Fibroblast of skin of left quadriceps (primary cell): ENCODE data around the gene SATB1.

Source experiments
- DNase-seq, 2 experiments: peaks; one replicate each; pipeline ENCODE4 v3.0.0-alpha.2; 2013; ENCODE audit warnings: low read depth in 2 of 2

The SATB1 gene

DNA sequence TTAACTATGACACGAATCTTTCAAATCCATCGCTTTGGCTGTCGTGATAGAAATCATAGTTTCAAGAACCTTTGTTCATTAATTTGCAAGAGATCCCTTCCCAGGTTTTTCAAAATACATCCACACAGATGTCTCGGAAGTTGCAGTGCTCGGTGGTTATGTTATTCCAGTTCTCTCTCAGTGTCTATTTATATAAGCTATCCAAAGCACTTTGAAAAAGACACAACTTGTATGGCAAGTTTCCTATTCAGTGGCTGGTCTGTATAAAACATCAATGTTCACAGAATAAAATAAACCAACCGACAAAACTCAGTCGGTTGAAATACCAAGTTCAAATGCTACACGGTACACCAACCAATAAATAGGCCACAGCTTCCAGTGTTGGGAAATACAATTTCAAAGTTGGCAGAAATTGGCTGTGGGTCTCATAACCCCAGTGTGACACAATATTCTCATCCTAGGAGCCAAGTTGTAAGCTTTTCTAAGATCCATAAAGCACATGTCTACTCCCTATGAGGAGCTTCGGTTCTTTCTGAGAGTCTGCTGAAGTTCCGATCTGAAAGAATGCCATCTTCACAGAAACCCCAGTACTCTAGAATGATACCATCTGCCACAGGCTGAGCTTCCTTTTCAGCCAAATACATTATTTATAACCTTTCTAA lies 23.7 kb downstream of the SATB1 start:
- no peak for DNase-seq

DNA sequence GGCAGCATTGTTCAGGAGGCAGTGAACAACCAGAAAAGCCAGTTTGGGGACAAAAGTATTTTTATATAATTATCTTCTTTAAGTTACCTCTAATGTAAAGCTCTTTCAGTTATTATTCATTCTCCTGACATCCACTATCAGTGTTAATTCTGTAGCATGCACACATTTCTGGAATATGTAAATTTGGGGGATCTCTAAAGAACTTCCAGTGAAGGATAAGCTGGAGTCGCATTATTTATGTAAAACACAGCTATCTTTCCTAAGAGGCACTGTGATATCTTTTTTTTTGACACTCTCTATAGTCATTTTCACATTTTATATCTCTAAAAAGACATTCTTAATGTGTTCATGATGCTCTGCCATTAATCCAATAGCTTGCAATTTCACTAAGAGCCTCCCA lies 26.7 kb downstream of the SATB1 start:
- DNase-seq, result no peak

DNA sequence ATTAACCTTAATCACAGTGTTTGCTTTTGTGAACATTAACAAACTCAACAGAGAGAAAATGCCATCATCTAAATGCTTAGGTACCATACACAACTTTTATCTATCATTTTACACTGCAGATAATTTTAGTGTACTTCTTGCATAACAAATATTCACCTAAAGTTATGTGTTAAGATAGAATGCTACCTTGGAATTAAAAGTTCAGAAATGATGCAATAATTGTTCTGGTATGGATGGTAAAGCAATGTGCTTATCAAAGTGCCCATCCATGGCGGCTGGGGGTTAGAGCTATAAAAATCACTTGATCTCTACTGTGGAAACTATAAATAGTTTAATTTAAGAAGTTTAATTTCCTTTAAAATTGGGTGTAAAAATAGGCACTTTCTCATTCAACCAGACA lies 28.7 kb downstream of the SATB1 start:
- DNase-seq, result no peak

DNA sequence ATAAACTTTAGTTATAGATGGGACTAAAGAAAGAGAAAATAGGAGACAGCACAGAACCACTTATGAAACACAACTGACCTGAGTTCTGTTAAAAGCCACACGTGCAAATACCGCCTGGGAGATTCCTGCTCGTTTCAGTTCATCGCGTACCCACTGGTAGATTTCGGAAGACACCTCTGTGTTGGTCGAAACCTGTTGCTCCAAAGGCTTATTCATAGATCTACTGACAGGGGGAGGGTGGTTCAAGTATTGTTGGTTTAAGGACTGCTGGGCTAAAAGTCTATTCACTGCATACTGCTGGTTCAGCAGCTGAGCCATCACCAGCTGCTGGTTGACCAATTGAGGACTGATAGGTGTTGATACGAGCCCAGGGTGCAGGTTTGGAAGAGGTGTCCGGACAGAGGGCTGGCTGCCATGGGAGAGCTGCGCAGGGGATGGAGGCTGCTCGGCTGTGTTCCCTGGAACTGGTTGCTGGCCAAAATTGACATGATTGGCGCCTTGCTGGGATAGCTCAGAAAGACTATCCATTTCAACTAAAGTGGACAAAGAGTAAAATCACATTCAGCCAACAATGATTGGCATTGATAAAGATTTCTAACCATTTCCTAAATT lies 30.6 kb downstream of the SATB1 start:
- no peak for DNase-seq

DNA sequence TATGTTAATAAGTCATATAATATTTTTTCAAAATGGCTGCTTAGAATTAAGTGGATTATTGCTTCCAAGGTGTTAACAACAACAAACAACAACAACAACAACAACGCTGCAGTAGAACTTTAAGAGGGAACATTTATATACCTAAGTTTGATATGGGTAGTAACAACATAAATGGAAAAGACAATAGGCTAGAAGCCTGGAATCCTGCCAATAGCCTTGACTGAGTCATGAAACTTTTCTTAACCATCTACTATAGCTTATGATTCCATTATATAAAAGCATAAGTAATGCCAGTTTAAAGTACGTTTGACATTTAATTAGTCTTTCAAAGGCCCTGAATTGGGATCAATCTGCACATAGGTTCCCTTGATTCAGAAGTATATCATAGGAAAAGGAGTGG lies 31.2 kb downstream of the SATB1 start:
- no peak for DNase-seq

DNA sequence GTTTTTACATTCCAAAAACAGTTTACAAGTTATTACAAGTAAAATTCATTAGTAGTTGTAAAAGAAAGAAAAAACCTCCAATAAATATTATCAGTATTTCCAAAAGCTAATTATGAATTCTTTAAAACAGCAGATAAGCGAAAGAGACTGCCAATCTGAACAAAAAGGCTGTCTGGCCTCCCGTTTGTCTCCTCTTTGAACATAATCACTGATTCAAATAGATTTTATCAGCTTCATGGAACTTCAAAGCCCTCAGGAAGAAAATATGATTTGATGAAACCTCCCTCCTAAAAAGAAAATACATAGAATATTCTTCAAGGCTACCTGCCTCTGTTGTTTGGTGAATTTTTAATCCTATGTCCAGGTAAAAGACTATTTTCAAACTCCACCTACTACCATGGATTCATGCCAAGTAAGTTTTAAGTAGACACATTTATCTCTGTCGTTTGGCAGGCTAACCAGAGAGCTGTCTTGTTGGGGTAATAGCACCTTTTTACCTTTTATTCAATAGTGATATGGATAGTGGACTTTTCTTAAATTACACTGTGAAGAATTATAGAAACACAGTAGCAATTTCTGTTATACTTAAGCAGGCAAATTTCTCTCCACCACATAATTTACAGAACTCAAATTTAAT lies 35.0 kb downstream of the SATB1 start:
- DNase-seq, result no peak

DNA sequence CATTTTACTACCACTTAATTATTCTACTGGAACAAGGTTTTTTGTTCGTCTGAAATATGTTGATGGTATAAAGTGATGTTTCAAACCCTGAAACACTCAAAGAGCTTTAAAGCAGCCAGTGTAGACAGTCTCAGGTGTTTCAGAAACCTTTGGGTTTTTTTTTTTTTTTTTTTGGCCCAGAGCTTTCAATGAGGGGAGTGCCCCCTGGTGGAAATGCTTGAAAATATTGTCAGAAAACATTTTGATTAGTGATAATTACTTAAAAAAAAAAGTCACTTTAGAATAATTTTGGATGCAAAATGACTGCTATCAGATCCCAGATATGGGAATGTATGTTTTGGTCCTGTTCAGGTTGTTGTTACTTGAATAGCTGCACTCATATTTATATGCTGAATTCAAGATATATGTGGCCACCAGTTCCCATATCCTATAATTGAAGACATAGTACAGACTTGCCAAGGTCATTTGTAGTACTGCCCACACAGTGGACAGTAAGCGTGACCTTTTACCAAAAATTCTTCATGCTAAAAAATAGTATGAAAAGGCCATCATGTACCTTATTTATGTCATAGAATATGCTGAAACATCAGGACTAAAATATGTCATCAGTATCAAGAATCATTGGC lies 35.9 kb downstream of the SATB1 start:
- DNase-seq, result no peak

DNA sequence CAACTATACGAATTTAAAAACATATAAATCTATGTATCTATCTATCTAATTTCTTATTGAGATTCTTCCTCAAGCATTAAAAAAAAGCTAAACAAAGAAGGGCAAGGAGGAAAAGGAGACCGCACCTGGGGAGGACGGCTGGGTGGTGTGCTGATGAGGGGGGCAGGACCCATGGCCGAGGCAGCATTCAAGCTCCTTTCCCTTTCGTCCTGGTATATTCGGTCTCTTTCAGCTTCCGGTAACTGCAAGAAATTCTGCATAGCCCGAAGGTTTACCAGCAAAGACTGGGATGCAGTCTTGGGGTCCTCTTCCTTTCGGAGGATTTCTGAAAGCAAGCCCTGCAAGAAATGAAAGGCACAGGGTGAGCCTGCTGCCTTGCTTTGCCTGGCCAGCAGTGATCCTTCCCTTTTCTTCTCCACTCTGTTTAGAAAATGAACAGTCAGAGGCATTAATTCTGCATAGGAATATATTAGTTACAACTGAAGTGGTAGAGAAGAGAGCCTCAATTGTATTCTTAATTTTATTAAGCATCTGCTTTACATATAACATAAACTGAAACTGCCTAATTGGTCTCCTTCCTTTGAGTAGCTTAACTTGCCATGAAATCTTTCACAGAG lies 38.8 kb downstream of the SATB1 start:
- DNase-seq, result no peak

DNA sequence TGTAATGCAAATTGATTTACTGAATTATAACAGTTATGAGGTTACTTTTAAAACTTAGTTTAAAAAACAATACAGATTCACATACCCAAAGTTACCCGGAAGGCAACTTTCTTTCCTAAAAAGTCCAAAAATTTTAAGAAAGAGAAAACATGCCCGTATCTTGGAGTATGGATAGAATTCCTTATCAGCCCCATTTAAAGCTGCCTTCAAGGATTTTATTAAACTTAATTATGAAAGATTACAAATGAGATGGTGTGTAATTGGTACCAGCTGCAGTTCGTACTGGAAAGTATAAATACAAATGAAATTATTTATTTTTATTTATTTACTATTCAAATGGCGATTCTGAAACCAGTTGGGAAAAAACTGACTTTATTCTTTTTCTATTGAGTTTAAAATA lies 39.4 kb downstream of the SATB1 start:
- DNase-seq, result no peak

DNA sequence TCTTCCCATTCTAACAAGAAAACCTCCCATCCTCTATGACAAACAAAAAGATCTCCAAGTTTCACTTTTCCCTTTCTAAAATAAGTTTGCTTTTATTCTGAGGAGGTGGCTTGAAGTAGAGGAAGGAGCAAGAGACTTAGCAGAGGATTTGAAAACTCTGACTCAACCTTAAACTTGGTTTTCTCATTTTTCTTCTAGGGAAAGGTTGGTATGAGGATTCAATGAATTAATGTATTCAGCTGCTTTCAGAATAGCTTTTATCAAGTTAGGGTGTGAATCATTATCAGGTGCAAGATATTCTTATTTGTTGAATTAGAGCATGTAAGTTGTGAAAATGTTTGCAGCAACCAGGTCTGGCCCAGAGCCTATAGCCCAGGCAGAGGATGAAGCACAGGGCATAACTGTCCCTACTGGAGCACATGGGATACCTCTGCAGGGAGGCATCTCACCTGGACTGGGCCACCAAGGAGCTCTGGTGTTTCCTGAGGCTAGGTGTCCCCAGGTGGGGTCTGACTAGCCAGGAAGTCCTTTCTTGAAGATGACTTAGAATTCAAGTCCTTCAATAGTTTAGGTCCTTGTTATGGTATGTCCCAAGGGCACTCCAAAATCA lies 42.3 kb downstream of the SATB1 start:
- no peak for DNase-seq

DNA sequence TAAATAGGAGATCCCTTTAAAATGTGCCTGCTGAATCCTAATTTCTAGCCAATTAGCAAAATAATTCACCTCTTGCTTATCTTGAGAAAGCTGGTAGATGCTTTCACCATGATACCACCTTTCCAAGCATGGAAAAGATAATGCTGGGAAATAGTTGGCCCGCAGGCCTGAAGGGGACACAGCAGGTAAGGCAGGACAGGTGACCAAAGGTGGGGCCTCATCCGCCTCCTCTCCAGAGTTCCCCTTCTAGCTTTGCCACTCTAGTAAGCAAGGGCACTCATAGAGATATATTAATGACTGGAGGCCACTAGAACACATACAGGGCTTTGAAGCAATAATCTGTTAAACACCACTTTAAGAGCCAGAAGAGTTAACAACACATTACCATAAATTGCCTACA lies 45.5 kb downstream of the SATB1 start:
- no peak for DNase-seq

DNA sequence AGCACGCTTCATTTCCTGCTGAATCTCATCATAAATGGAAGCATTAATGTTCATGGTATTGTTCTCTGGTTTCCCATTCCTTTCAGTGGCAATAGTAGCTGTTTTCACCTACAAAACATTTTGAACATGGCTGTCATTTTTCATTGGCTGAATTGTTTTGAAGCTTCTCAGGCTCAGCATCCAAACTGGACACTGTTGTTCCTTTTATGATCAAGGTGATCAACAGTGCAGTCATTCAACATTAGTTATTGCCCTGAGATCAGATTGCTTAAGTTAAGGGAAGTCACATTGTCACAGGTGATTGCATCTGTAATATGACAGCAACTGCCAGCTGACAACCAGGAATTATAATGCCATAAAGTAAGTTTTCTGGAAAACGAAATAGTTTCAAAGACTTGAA lies 46.9 kb downstream of the SATB1 start:
- no peak for DNase-seq

DNA sequence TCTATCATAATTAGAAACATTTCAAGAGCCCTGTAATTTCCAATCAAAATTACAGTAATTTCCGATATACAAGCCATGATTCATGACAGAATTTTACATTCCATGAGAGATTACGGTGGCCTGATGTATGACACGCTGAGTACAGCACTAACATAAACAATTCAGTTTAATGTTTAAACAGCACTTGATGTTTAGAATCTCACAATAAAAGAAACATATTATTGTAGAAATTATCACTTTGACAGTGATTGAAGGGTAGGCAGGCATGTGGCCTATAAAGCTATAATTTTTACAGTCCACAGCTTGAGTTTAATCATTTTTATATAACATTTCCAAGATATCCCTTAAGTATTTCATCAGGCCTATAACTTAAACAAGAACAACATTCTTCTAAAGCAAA lies 48.5 kb downstream of the SATB1 start:
- DNase-seq, result no peak

DNA sequence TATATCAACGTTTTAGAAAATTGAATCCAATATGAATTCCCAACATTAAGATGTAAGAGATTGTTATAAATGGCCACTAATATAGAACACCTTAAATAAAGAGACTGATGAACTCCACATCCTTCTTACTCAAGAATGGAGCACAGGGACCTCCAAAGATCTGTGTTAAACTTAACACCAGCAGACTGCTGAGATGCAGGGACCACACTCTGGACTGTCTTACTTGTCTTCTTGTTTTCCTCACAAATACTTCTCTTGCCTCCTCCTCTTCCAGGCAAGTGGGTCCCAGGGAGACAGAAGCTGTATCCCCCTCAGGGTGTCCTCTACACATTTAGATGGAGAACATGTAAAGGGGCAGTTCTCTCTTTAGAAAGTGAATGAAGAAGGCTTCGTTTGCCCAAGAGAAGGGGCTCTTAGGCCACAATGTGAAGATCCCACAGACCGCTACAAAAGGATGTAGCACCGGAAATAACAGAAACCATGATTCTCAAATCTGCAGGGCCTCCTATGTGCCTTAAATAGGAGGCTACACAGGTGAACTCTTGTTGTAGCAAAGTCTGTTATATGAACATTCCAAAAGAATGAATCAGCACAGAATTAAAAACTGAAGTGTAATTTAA lies 52.2 kb downstream of the SATB1 start:
- DNase-seq, result no peak

DNA sequence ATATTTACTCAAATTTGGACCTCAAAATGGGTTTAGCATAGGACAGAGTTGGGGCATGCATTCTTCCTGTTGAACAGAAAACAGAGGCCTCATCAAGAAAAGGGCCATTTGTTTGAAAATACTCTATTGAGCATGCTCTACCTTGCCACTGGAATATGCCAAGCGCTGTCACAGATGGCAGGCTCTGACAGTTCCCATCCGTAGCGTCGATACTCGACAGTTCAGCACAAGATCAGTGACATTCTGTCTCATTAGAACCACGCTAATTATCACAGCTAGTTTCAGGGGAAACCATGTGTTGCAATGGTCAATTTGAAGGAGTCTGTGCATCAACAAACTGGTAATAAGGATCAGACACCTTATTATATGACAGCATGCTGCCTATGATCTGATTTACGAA lies 54.5 kb downstream of the SATB1 start:
- no peak for DNase-seq

DNA sequence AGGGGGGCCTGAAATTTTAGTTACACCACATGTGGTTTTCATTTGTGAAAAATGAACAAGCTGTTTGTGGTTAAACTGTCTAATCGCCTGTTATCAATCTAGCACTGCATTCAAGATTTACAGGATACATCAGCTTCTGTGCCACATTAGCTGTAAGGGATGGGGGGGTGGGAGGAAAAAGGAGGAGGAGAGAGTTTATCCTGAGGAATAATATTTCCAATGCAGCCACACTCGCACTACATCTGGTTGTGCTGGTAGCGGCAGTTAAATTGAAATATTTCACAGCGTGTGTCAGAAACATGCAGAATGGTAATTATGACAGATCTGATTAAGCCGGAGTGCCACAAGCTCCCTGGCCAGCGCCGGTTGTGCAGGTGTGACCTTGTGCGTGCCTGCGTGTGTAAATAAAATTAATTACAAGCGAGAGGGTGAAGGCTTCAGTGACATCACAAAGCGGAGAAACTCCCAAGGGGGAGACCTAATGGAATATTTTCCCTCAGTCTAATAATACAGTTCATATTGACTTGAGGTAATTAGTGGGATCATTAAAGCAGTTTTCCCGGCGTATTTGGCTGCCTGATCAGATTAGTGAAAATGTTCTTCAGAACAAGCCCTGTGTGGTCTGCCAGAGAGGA lies 55.5 kb downstream of the SATB1 start:
- DNase-seq, result peak; percentile 44 to 49

DNA sequence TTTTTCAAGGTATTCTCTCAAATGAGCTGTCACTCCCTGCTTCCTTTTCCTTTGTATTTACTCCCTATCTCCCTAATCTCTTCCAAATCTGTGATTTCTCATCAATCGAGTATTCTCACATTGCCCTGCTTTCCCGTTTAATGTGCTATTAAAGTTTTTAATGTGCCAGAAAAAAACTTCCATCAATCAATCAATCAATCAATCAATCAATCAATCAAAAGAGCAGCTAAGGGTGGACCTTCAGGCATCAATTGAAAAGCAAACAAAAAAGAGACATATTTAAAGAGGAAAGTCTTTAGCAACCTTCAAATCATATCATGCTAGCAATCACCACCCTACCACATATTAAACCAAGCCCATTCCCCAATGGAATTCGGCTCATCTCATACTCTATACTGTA lies 58.9 kb downstream of the SATB1 start:
- no peak for DNase-seq

DNA sequence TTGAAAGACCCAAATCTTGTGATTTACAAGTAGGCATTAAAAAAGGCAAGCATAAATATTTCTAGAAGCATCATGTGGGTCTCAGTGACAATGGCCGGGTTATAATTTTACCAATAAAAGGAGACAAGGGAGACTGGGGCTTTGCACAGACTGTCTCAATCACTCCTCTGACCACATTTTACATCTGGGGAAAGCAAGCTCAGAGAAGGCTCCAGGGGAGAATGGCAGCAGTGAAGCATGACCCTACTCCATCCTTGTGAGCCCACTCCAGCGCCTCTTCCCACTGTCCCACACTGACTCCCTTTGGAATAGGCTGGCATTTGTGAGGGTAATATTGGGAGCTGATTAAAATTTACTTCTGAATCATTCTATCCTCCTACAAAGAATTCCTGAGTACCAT lies 61.8 kb downstream of the SATB1 start:
- DNase-seq, result no peak

DNA sequence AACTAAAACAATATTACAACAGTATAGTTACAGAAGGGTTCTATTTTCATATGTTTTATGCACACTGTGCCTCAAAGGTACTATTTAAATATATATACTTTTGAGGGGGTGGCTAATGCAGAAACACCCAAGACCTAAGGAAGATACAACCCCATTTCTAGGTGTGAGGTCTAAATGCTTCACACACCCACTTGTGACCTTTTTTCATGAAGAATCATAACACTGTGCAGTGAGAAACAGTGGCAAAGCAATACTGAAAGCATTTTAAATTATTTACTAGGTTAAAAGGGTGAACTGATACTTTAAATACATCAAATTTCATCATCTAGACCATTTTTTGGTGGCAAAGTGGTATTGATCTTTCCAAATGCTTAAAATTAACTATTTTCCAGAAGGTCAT lies 67.4 kb downstream of the SATB1 start:
- no peak for DNase-seq

DNA sequence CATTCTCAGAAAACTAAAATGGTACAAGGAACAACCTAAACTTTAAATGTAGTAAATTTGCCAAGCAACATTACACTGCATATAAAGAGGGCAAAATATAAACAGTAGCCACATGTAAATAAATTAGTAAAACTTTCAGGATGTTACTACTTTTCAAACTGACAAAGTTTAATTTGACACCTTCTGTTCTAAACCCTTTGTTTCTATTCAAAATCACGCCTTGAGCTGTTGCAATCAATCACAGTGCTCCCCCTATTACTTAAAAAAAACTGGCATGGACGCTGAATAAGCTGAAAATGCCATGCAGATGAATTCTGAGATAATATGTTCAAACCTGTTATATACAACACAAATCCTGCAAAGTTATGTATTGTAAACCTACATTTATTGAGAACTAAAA lies 69.3 kb downstream of the SATB1 start:
- DNase-seq, result no peak

DNA sequence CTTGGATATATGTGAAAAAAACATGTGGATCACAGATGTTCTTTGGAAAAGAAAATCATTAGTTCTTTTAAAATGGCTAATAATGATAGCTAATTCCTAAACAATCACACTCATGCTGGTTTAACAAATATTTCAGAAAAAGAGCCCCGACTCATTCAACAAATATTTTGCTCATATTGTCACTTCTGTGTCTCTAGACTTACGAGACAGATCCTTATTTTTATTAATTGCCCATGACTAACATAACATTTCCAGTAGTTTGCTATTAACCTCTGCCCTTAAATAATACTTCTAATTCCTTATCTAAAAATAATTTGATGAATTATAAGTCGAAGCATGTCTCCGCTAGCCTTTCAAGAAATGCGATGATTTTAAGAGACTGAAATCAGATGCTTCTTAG lies 70.4 kb downstream of the SATB1 start:
- peak; percentile 80 to 83 for DNase-seq
